Endothelial cell of umbilical vein (primary cell): ENCODE data around the gene TMX1. TPM values are rescaled to one million over a fixed set of nuclear protein-coding genes. Genes with fewer than 3 reads are reported as not detected.

Experiments
- BruUV-seq: library from RNA; stranded (reverse); fragments of 400-500 nt; replicated peaks from 2 replicates; lab custom pipeline; 2021; lab: Mats Ljungman, UMichigan
- CTCF ChIA-PET: fragments of 300-600, 350-600 bp; sonication (Branson Sonifier 250); formaldehyde crosslinking; loops from one replicate; lab custom pipeline; 2021; ENCODE audit warnings: antibody characterized with exemption, inconsistent platforms; lab: Charles Lee
- POLR2A ChIA-PET: fragments of 300-600, 350-600 bp; sonication (Branson Sonifier 250); formaldehyde crosslinking; loops from one replicate; lab custom pipeline; 2021; ENCODE audit warnings: antibody characterized with exemption, inconsistent platforms; lab: Charles Lee
- DNase-seq: peaks from one replicate; pipeline ENCODE4 v3.0.0-alpha.2; 2011; ENCODE audit warnings: low read depth, low spot score
- FAIRE-seq: peaks from 2 replicates; lab custom pipeline; 2011; peaks lifted over from hg19 to GRCh38; lab: Jason Lieb, UNC
- H2AFZ ChIP-seq: 2 replicates; pipeline ENCODE4 v1.6.0; 2012; ENCODE audit warnings: low read depth, low read length, control low read depth, inconsistent platforms
- H3K27ac ChIP-seq: 2 replicates; pipeline ENCODE4 v1.5.1; 2011; ENCODE audit warnings: low read depth, mild to moderate bottlenecking, control low read depth, low read length, moderate library complexity; ENCODE audit not compliant: insufficient read depth
- H3K27me3 ChIP-seq, 2 experiments: 2 replicates each; pipeline versions ENCODE4 v1.6.0 to v1.6.1; 2011; ENCODE audit warnings: low read length in 2 of 2, mixed read lengths in 1 of 2; ENCODE audit not compliant: control insufficient read depth in 2 of 2, insufficient read depth in 2 of 2
- H3K36me3 ChIP-seq, 2 experiments: 2 replicates in 1 of 2; 3 replicates in 1 of 2; pipeline ENCODE4 v1.5.1; 2011; ENCODE audit warnings: low read length in 2 of 2, mild to moderate bottlenecking in 1 of 2, moderate library complexity in 1 of 2; ENCODE audit not compliant: control insufficient read depth in 2 of 2, insufficient read depth in 2 of 2; ENCODE audit errors: extremely low read depth in 1 of 2
- H3K4me1 ChIP-seq: 3 replicates; pipeline ENCODE4 v1.5.1; 2011; ENCODE audit warnings: mild to moderate bottlenecking, low read length; ENCODE audit not compliant: control insufficient read depth, insufficient read depth; ENCODE audit errors: extremely low read depth
- H3K4me2 ChIP-seq: 2 replicates; pipeline ENCODE4 v1.6.1; 2011; ENCODE audit warnings: low read length, control low read depth, mixed read lengths; ENCODE audit not compliant: insufficient read depth
- H3K4me3 ChIP-seq, 3 experiments: fragments of 200-600 bp in 1 of 3; sonication (generic), shearing (Covaris generic) in 1 of 3; replicated peaks in 1 of 3; 2 replicates each; pipeline ENCODE4 v1.5.1; 2011 to 2016; ENCODE audit warnings: control low read depth in 3 of 3, low read length in 3 of 3, mild to moderate bottlenecking in 2 of 3, inconsistent platforms in 1 of 3, low read depth in 1 of 3, moderate library complexity in 1 of 3; ENCODE audit not compliant: insufficient read depth in 1 of 3
- H3K79me2 ChIP-seq: 2 replicates; pipeline ENCODE4 v1.6.0; 2012; ENCODE audit warnings: low read length, inconsistent platforms; ENCODE audit not compliant: control insufficient read depth, insufficient read depth
- H3K9ac ChIP-seq: replicated peaks from 2 replicates; pipeline ENCODE3; 2011; ENCODE audit warnings: low read length, control low read depth; ENCODE audit not compliant: insufficient read depth; ENCODE audit errors: extremely low read depth
- H3K9me1 ChIP-seq: replicated peaks from 3 replicates; pipeline ENCODE4 v1.6.0; 2011; ENCODE audit warnings: mild to moderate bottlenecking, low read length; ENCODE audit not compliant: control insufficient read depth, insufficient read depth; ENCODE audit errors: extremely low read depth
- H3K9me3 ChIP-seq: replicated peaks from 2 replicates; pipeline ENCODE4 v1.5.1; 2012; ENCODE audit warnings: low read length, inconsistent platforms; ENCODE audit not compliant: control insufficient read depth, insufficient read depth
- H4K20me1 ChIP-seq: replicated peaks from 2 replicates; pipeline ENCODE3; 2011; ENCODE audit warnings: mild to moderate bottlenecking, low read length; ENCODE audit not compliant: control insufficient read depth, insufficient read depth; ENCODE audit errors: extremely low read depth
- CTCF ChIP-seq, 2 donors: IDR thresholded peaks; 1 replicate in 1 of 2; 2 replicates in 1 of 2; pipeline ENCODE4 v1.5.1; 2011; ENCODE audit warnings: low read length in 2 of 2, mild to moderate bottlenecking in 2 of 2, moderate library complexity in 2 of 2, control low read depth in 1 of 2, inconsistent platforms in 1 of 2, low read depth in 1 of 2; ENCODE audit not compliant: insufficient read depth in 1 of 2; ENCODE audit errors: extremely low read depth in 1 of 2
- EZH2 ChIP-seq: IDR thresholded peaks from 2 replicates; pipeline ENCODE4 v1.6.1; 2012; ENCODE audit warnings: borderline replicate concordance, low read depth, mild to moderate bottlenecking, moderate library complexity, low read length, inconsistent platforms; ENCODE audit not compliant: severe bottlenecking
- FOS ChIP-seq: IDR thresholded peaks from 2 replicates; pipeline ENCODE4 v1.6.1; 2011; ENCODE audit warnings: mild to moderate bottlenecking, low read length, moderate library complexity, borderline replicate concordance; ENCODE audit not compliant: insufficient read depth
- GATA2 ChIP-seq: IDR thresholded peaks from 2 replicates; pipeline ENCODE4 v1.7.0; 2011; ENCODE audit warnings: low read depth, mild to moderate bottlenecking, moderate library complexity, mixed read lengths, low read length; ENCODE audit not compliant: insufficient read length, insufficient read depth
- JUN ChIP-seq: IDR thresholded peaks from 2 replicates; pipeline ENCODE4 v1.6.1; 2011; ENCODE audit warnings: borderline replicate concordance, low read depth; ENCODE audit not compliant: insufficient read length, insufficient read depth
- MAX ChIP-seq: IDR thresholded peaks from 2 replicates; pipeline ENCODE4 v1.6.1; 2011; ENCODE audit not compliant: insufficient read depth, insufficient read length
- MYC ChIP-seq: IDR thresholded peaks from one replicate; pipeline ENCODE4 v1.6.1; 2011; ENCODE audit warnings: mild to moderate bottlenecking, low read depth, low read length
- POLR2A ChIP-seq: IDR thresholded peaks from 2 replicates; pipeline ENCODE4 v1.6.1; 2012; ENCODE audit warnings: low read depth, mild to moderate bottlenecking, control low read depth, low read length
- POLR2AphosphoS5 ChIP-seq: IDR thresholded peaks from 2 replicates; pipeline ENCODE4 v1.6.1; 2012; ENCODE audit warnings: low read depth, mild to moderate bottlenecking, control low read depth, low read length, moderate library complexity; ENCODE audit not compliant: insufficient read depth
- dilution Hi-C: fragments of 300-500 bp; cut with MboI; formaldehyde crosslinking; loops from one replicate; pipeline ENCODE4 v1.15.0; 2019; ENCODE audit warnings: low sequenced_read_pairs; ENCODE audit not compliant: extremely low pct_ligation_motif_present
- intact Hi-C: fragments of 100-400 bp; cut with micrococcal nuclease; formaldehyde crosslinking; loops from one replicate; pipeline ENCODE4 v1.10.0; 2022
- polyA plus RNA-seq, 4 experiments: library from polyadenylated mRNA; depleted of rRNA in 3 of 4; stranded (reverse) in 3 of 4; unstranded in 1 of 4; fragments of >200 nt; gene quantifications; 2 replicates each; pipeline versions ENCODE4 v1.2.1 to v1.2.3, GENCODE V29; 2011 to 2012; ENCODE audit warnings: missing spikeins in 1 of 4
- total RNA-seq: library from RNA; stranded (reverse); gene quantifications from 2 replicates; pipeline ENCODE4 v1.2.3, GENCODE V29; 2021

Gene TMX1
- total and polyA plus RNA-seq, 2 donors (not counting 3 experiments of a cell fraction or from before 2014, with no cell fraction given), result 11.4 to 41.9 TPM

GRCh38 chr14:51294951-51295525 is 55.0 kb downstream of the TMX1 start:
- no peak for DNase-seq
- H3K9ac ChIP-seq, result no peak overlapping the region
- no peaks in the 10 kb centered on the region for H4K20me1 ChIP-seq
- H3K4me1 ChIP-seq, result no peaks in the 10 kb centered on the region
- dilution Hi-C loops (no loop called here), intact Hi-C loops (no loop called here)
- H3K4me3 ChIP-seq, result no peak overlapping the region
- H2AFZ ChIP-seq, result no peak overlapping the region
- no TSS peak for BruUV-seq
- FAIRE-seq, result no peak
- no peaks in the 10 kb centered on the region for H3K36me3 ChIP-seq
- no peak overlapping the region for H3K4me2 ChIP-seq
- H3K27me3 ChIP-seq, result no peaks in the 10 kb centered on the region
- no peak for TF ChIP-seq JUN
- no peak for TF ChIP-seq GATA2
- TF ChIP-seq FOS, result no peak
- no peak for TF ChIP-seq MAX
- TF ChIP-seq CTCF (IDR thresholded peaks at IDR 0.05; ENCODE audit: extremely low read depth in 1 of 2, insufficient read depth in 1 of 2, low read depth in 1 of 2, low read length in 2 of 2), result no peak
- no peak for TF ChIP-seq POLR2AphosphoS5
- TF ChIP-seq EZH2, result no peak
- TF ChIP-seq MYC, result no peak
- no peak for TF ChIP-seq POLR2A
- no peaks in the 10 kb centered on the region for H3K9me1 ChIP-seq
- H3K9me3 ChIP-seq, result no peaks in the 10 kb centered on the region
- ChIA-PET CTCF (interaction anchor here (1.8 kb wide), 1 partner anchor 12 kb away, joined by 6 read pairs; no protein-coding TSS in a partner anchor), POLR2A (no interaction called here)
- H3K27ac ChIP-seq, result no peak overlapping the region
- H3K79me2 ChIP-seq, result no peaks in the 10 kb centered on the region
